HEK293T (cell line): Measurements from ENCODE around the gene PGAM2.
A peak's percentile ranks its signal among the peaks of the same experiment; 100 is the strongest.

Source experiments
- CTCF ChIA-PET: fragments of 350-600 bp; formaldehyde crosslinking; extraction: SDS; loops from one replicate; lab custom pipeline; 2021; ENCODE audit warnings: antibody characterized with exemption, inconsistent platforms; lab: Yijun Ruan, JAX
- POLR2A ChIA-PET: fragments of 350-600 bp; formaldehyde crosslinking; extraction: SDS; loops from one replicate; lab custom pipeline; 2020; ENCODE audit warnings: antibody characterized with exemption, inconsistent platforms; lab: Yijun Ruan, JAX
- DNase-seq: peaks from one replicate; pipeline ENCODE4 v3.0.0; 2012; ENCODE audit warnings: mixed read lengths; ENCODE audit errors: extremely low spot score
- ARNT ChIP-seq: fragments of 450-650 bp; IDR thresholded peaks from 2 replicates; pipeline ENCODE4 v1.6.1; 2017; ENCODE audit warnings: mild to moderate bottlenecking
- BHLHE40 ChIP-seq: fragments of 450-650 bp; IDR thresholded peaks from 2 replicates; pipeline ENCODE4 v1.6.1; 2016; ENCODE audit warnings: mild to moderate bottlenecking, moderate library complexity, borderline replicate concordance
- CTBP1 ChIP-seq: fragments of 450-650 bp; IDR thresholded peaks from 2 replicates; pipeline ENCODE4 v1.6.1; 2016; ENCODE audit warnings: borderline replicate concordance
- ELF4 ChIP-seq: fragments of 450-650 bp; IDR thresholded peaks from 2 replicates; pipeline ENCODE4 v1.6.1; 2017; ENCODE audit warnings: antibody characterized with exemption
- FOXA1 ChIP-seq: fragments of 450-650 bp; IDR thresholded peaks from 2 replicates; pipeline ENCODE4 v1.6.1; 2016; ENCODE audit warnings: mild to moderate bottlenecking
- FOXK2 ChIP-seq: fragments of 450-650 bp; IDR thresholded peaks from 2 replicates; pipeline ENCODE4 v1.6.1; 2016; ENCODE audit warnings: mild to moderate bottlenecking
- FOXM1 ChIP-seq: fragments of 450-650 bp; IDR thresholded peaks from 2 replicates; pipeline ENCODE4 v1.6.1; 2017; ENCODE audit warnings: mild to moderate bottlenecking, borderline replicate concordance
- HDGF ChIP-seq: fragments of 450-650 bp; IDR thresholded peaks from 2 replicates; pipeline ENCODE4 v1.6.1; 2017; ENCODE audit warnings: antibody characterized with exemption, borderline replicate concordance
- L3MBTL2 ChIP-seq: fragments of 450-650 bp; conservative IDR thresholded peaks from 2 replicates; pipeline ENCODE4 v1.6.1; 2016; ENCODE audit warnings: mild to moderate bottlenecking
- LEF1 ChIP-seq: fragments of 450-650 bp; IDR thresholded peaks from 2 replicates; pipeline ENCODE4 v1.6.1; 2017; ENCODE audit warnings: mild to moderate bottlenecking, borderline replicate concordance
- NFRKB ChIP-seq: fragments of 450-650 bp; IDR thresholded peaks from 2 replicates; pipeline ENCODE4 v1.6.1; 2016; ENCODE audit warnings: mild to moderate bottlenecking, moderate library complexity
- PKNOX1 ChIP-seq: fragments of 450-650 bp; IDR thresholded peaks from 2 replicates; pipeline ENCODE4 v1.6.1; 2016
- SP1 ChIP-seq: fragments of 450-650 bp; IDR thresholded peaks from 2 replicates; pipeline ENCODE4 v1.6.1; 2017
- SUZ12 ChIP-seq: fragments of 450-650 bp; IDR thresholded peaks from 2 replicates; pipeline ENCODE4 v1.6.1; 2016; ENCODE audit warnings: mild to moderate bottlenecking
- TARDBP ChIP-seq: fragments of 450-650 bp; IDR thresholded peaks from 2 replicates; pipeline ENCODE4 v1.6.1; 2016
- ZNF384 ChIP-seq: fragments of 450-650 bp; IDR thresholded peaks from 2 replicates; pipeline ENCODE4 v1.6.1; 2016

The PGAM2 gene

GRCh38 chr7:44050121-44050914 is 15.0 kb downstream of the PGAM2 start:
- DNase-seq = no peak
- CTCF ChIA-PET = no interaction called here
- TF ChIP-seq BHLHE40 (no peak), L3MBTL2 (no peak), NFRKB (no peak), ELF4 (no peak), FOXK2 (no peak), FOXA1 (no peak), SP1 (no peak), HDGF (no peak), PKNOX1 (no peak)
- POLR2A ChIA-PET = interaction anchor here (1.3 kb wide), 1 partner anchor 16 kb away, joined by 4 read pairs; no protein-coding TSS in a partner anchor

- DNase-seq = no peak
- ChIA-PET CTCF (no interaction called here), POLR2A (interaction anchor here (2.2 kb wide), 1 partner anchor 15 kb away, joined by 9 read pairs; no protein-coding TSS in a partner anchor)
- TF ChIP-seq ARNT (no peak), CTBP1 (no peak), ELF4 (no peak), TARDBP (no peak), PKNOX1 (no peak), ZNF384 (no peak), SUZ12 (no peak), FOXA1 (no peak), FOXK2 (no peak), SP1 (no peak), NFRKB (no peak), FOXM1 (no peak), L3MBTL2 (no peak), HDGF (no peak), LEF1 (no peak), BHLHE40 (no peak)
These were observed 17.2 kb downstream of the PGAM2 start for GRCh38 chr7:44048031-44048795.

- POLR2A ChIA-PET = interaction anchor here (1.1 to 2.2 kb wide), 2 partner anchors 13 to 17 kb away, joined by 3 to 9 read pairs; no protein-coding TSS in a partner anchor
- no peak for TF ChIP-seq PKNOX1
- no peak for TF ChIP-seq TARDBP
- no peak for TF ChIP-seq L3MBTL2
- TF ChIP-seq SP1 = no peak
- TF ChIP-seq SUZ12 = no peak
- no peak for TF ChIP-seq FOXM1
- no peak for TF ChIP-seq HDGF
- no peak for DNase-seq
- CTCF ChIA-PET = no interaction called here
These were observed 18.9 kb downstream of the PGAM2 start for GRCh38 chr7:44046321-44047061.

- TF ChIP-seq L3MBTL2 = 0 out of 2 replicates have a peak, but pooled peaks have one; percentile 20
- no peak for TF ChIP-seq FOXM1
- ChIA-PET CTCF (no interaction called here), POLR2A (interaction anchor here (1.1 to 1.9 kb wide), 5 partner anchors 10 to 78 kb away, joined by 3 to 7 read pairs (median 5); partner anchors contain the start of gene POLD2)
- DNase-seq = no peak
These were observed 19.9 kb downstream of the PGAM2 start for GRCh38 chr7:44045226-44046014.

DNA sequence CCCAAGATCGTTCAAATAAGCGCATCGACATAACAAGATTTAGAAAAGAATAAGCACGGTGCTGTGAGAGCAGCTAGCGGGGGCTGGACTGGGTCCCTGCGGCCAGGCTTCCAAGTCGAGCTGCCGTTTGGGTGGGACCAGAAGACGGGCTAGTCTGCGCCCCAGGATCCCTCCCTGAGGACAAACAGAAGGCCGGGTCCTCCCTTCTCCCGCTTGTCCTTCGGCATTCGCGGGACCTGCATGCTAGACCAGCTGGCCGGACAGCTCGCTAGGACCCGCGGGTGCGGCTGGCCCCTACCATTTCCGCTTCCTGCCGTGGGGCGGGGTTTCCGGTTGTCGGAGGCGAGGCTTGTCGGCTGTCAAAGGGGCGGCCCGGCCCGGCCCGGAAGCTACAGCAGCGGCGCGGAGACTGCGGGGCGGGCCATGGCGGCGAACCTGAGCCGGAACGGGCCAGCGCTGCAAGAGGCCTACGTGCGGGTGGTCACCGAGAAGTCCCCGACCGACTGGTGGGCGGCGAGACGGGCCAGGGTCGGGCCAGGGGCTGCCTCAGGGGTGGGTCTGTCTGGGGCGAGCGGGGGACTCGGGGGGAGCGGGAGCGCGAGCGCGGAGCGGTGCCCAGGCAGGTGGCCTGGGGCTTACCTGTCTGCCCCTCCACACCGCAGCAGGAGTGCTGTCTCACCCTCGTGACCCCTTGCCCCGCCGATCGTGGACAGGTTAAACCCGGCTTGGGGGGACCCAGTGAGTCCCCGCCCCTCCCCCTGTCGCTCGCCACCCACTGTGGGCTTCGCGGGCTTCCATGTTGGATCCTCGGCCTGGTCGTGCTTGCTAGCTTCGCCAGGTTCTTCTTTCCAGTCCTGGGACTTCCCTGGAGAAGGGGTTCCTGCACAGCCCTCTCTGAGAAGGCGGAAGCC is 20.8 kb downstream of the PGAM2 start, which contains the start of gene DBNL:
TSS of gene DBNL (plus strand) at position 388 of the 911 bp plus-strand sequence. CDS start at position 424, 36 bp downstream.
- POLR2A ChIA-PET = interaction anchor here (0.9 to 1.9 kb wide), 12 partner anchors 8 to 93 kb away, joined by 3 to 7 read pairs (median 4); partner anchors contain the start of gene POLD2
- CTCF ChIA-PET = no interaction called here

More for the DNA sequence above, 20.8 kb downstream of the PGAM2 start, which contains the start of gene DBNL:
- TF ChIP-seq ZNF384 (no peak), PKNOX1 (peak; percentile 61), FOXM1 (no peak), L3MBTL2 (peak; percentile 90), HDGF (no peak)
- peak; percentile 93 for DNase-seq
